Measurements from ENCODE around the gene TMEM120B. TPM values are rescaled to one million over a fixed set of nuclear protein-coding genes. Genes with fewer than 3 reads are reported as not detected.

Gene TMEM120B
- total RNA-seq, 2 experiments from 2014 or later, result 12.4 to 21.5 TPM

GRCh38 chr12:121826318-121827150 lies 114.0 kb downstream of the TMEM120B start:
- H3K4me2 ChIP-seq (ENCODE audit: low read length), result no peak overlapping the region
- ChIA-PET CTCF (ENCODE audit: unreplicated experiment) (no interaction called here), POLR2A (no interaction called here)
- H3K4me3 ChIP-seq (ENCODE audit: low read depth, low read length, poor library complexity, severe bottlenecking), result no peak overlapping the region
- DNase-seq (ENCODE audit: low spot score), result no peak
- no peaks in the 10 kb centered on the region for H3K4me1 ChIP-seq (ENCODE audit: insufficient read depth, low read length, poor library complexity, severe bottlenecking)
- H4K20me1 ChIP-seq (ENCODE audit: insufficient read depth, low read length), result no peaks in the 10 kb centered on the region; the same call in 1 of the 2 replicates
- no peak overlapping the region for H2AFZ ChIP-seq (ENCODE audit: low read length)
- no peaks in the 10 kb centered on the region for H3K9me2 ChIP-seq (ENCODE audit: insufficient read depth, low read length)
- H3K36me3 ChIP-seq (ENCODE audit: insufficient read depth, low read length), result peaks cover 75% of the 10 kb centered on the region; the same call in 1 of the 2 replicates
- intact Hi-C loops (cut with micrococcal nuclease; ENCODE audit: unreplicated experiment), result no loop called here
- no peak overlapping the region for H3K27ac ChIP-seq (ENCODE audit: low read depth, low read length, poor library complexity, severe bottlenecking)
- BruUV-seq (replicated peaks), result no TSS peak
- H3K79me2 ChIP-seq (ENCODE audit: insufficient read depth, low read depth, low read length), result no peaks in the 10 kb centered on the region
- H3K9me3 ChIP-seq (ENCODE audit: low read length), result no peaks in the 10 kb centered on the region
- no peak for TF ChIP-seq CTCF (conservative IDR thresholded peaks at IDR 0.05; ENCODE audit: low read length)
- TF ChIP-seq EZH2phosphoT487 (IDR thresholded peaks at IDR 0.05; ENCODE audit: borderline replicate concordance, low read depth, low read length), result no peak

GRCh38 chr12:121827351-121828099 lies 115.0 kb downstream of the TMEM120B start:
- Histone ChIP-seq H3K27ac (ENCODE audit: low read depth, low read length, poor library complexity, severe bottlenecking) (no peak overlapping the region), H2AFZ (ENCODE audit: low read length) (no peak overlapping the region), H3K4me2 (ENCODE audit: low read length) (no peak overlapping the region), H3K9me2 (ENCODE audit: insufficient read depth, low read length) (no peaks in the 10 kb centered on the region), H3K4me1 (ENCODE audit: insufficient read depth, low read length, poor library complexity, severe bottlenecking) (no peaks in the 10 kb centered on the region), H4K20me1 (ENCODE audit: insufficient read depth, low read length) (no peaks in the 10 kb centered on the region; the same call in 1 of the 2 replicates), H3K36me3 (ENCODE audit: insufficient read depth, low read length) (peaks cover 72% of the 10 kb centered on the region; the same call in 1 of the 2 replicates), H3K79me2 (ENCODE audit: insufficient read depth, low read depth, low read length) (no peaks in the 10 kb centered on the region), H3K9me3 (ENCODE audit: low read length) (no peaks in the 10 kb centered on the region), H3K4me3 (ENCODE audit: low read depth, low read length, poor library complexity, severe bottlenecking) (no peak overlapping the region)
- ChIA-PET POLR2A (no interaction called here), CTCF (ENCODE audit: unreplicated experiment) (no interaction called here)
- TF ChIP-seq EZH2phosphoT487 (IDR thresholded peaks at IDR 0.05; ENCODE audit: borderline replicate concordance, low read depth, low read length), result no peak
- TF ChIP-seq CTCF (conservative IDR thresholded peaks at IDR 0.05; ENCODE audit: low read length), result no peak
- intact Hi-C loops (cut with micrococcal nuclease; ENCODE audit: unreplicated experiment), result no loop called here
- BruUV-seq (replicated peaks), result no TSS peak
- DNase-seq (ENCODE audit: low spot score), result no peak

Data from OCI-LY7 (cell line).